Measurements from ENCODE around the gene STK39. TPM values are rescaled to one million over a fixed set of nuclear protein-coding genes. Genes with fewer than 3 reads are reported as not detected.
"Not testable (repeated sequence)": the region's sequence is repeated elsewhere in the genome, so short reads cannot be mapped to it uniquely, and the experiment has no call there.

The STK39 gene
- total RNA-seq, 2 experiments from 2014 or later, result 28.2 to 31.4 TPM

GRCh38 chr2:168058675-168059074 lies 188.7 kb downstream of the STK39 start:
- Mint-ChIP-seq H3K4me3 (no peak overlapping the region), H3K9me3 (no peaks in the 10 kb centered on the region), H3K27ac (no peak overlapping the region), H3K27me3 (no peaks in the 10 kb centered on the region), H3K36me3 (ENCODE audit: low read depth) (peaks cover 17% of the 10 kb centered on the region), H3K4me1 (peaks cover 5% of the 10 kb centered on the region)
- CTCF ChIA-PET, result no interaction called here
- DNase-seq, result no peak
- POLR2A ChIA-PET, result no interaction called here

DNA sequence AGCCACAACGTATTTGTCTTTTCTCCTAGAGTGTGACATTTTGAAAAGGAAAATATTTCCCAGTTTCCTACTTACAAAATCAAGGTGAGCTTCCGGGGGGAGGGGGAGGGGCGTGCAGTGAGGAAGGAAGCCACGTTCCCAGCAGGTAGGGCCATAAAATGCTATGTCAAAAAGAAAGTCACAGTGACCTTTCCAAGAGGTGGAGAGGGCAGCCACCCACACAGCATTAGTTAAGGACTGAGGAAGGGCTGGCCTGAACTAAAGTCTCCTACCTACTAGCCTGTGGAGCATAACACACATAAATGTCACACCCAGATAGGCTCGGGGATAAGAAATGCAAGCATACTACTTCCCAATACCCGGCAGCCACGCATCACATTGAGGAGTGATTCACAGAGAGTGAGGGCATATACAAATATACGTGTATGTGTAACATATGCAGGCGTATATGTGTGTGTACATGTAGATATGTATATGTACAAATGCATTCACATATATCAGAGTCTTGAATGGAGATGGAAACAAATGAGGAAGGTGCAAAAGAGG lies 191.1 kb downstream of the STK39 start:
- no peak for DNase-seq
- ChIA-PET CTCF (no interaction called here), POLR2A (no interaction called here)
- peaks cover 5% of the 10 kb centered on the region for H3K4me1 Mint-ChIP-seq
- H3K9me3 Mint-ChIP-seq, result no peaks in the 10 kb centered on the region
- H3K27ac Mint-ChIP-seq, result no peak overlapping the region
- H3K36me3 Mint-ChIP-seq (ENCODE audit: low read depth), result peaks cover 3% of the 10 kb centered on the region
- no peaks in the 10 kb centered on the region for H3K27me3 Mint-ChIP-seq
- no peak overlapping the region for H3K4me3 Mint-ChIP-seq

- Mint-ChIP-seq H3K9me3 (no peaks in the 10 kb centered on the region), H3K27ac (no peak overlapping the region), H3K4me3 (no peak overlapping the region), H3K4me1 (peaks cover 5% of the 10 kb centered on the region), H3K36me3 (ENCODE audit: low read depth) (no peaks in the 10 kb centered on the region), H3K27me3 (no peaks in the 10 kb centered on the region)
- POLR2A ChIA-PET, result no interaction called here
- no peak for DNase-seq
- CTCF ChIA-PET, result no interaction called here
Observed at GRCh38 chr2:168054657-168055056, 192.7 kb downstream of the STK39 start.

GRCh38 chr2:168053676-168054075 lies 193.7 kb downstream of the STK39 start:
- Mint-ChIP-seq H3K27me3 (no peaks in the 10 kb centered on the region), H3K27ac (no peak overlapping the region), H3K9me3 (no peaks in the 10 kb centered on the region), H3K4me1 (peaks cover 5% of the 10 kb centered on the region), H3K36me3 (ENCODE audit: low read depth) (peaks cover 2% of the 10 kb centered on the region), H3K4me3 (no peak overlapping the region)
- no peak for DNase-seq
- ChIA-PET CTCF (no interaction called here), POLR2A (no interaction called here)

- Mint-ChIP-seq H3K36me3 (ENCODE audit: low read depth) (peaks cover 2% of the 10 kb centered on the region), H3K4me3 (no peak overlapping the region), H3K27ac (no peak overlapping the region), H3K9me3 (no peaks in the 10 kb centered on the region), H3K27me3 (no peaks in the 10 kb centered on the region), H3K4me1 (peaks cover 5% of the 10 kb centered on the region)
- ChIA-PET CTCF (interaction anchor here (0.6 to 1.6 kb wide), 2 partner anchors 8 to 177 kb away, joined by 3 read pairs; no protein-coding TSS in a partner anchor), POLR2A (no interaction called here)
- no peak for DNase-seq
Observed at GRCh38 chr2:168052773-168053172, 194.6 kb downstream of the STK39 start.

DNA sequence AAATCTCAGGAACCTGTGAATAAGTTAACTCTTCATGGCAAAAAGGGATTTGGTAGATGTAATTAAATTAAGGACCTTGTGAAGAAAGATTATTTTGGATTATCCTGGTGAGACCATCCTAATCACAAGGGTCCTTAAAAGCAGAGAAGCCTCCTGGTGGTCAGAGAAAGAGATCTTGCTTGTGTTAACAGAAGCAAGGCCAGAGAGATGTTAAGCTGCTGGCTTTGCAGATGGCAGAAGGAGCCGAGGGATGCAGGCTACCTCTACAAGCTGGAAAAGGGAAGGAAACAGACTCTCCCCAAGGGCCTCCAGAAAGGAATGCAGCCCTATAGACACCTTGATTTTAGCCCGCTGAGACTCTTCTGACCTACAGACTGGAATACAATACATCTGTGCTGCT lies 197.0 kb downstream of the STK39 start:
- peaks cover 2% of the 10 kb centered on the region for H3K36me3 Mint-ChIP-seq (ENCODE audit: low read depth)
- H3K4me1 Mint-ChIP-seq, result peaks cover 5% of the 10 kb centered on the region
- ChIA-PET POLR2A (no interaction called here), CTCF (no interaction called here)
- H3K27me3 Mint-ChIP-seq, result no peaks in the 10 kb centered on the region
- H3K27ac Mint-ChIP-seq, result no peak overlapping the region
- no peak overlapping the region for H3K4me3 Mint-ChIP-seq
- no peaks in the 10 kb centered on the region for H3K9me3 Mint-ChIP-seq
- DNase-seq, result no peak

GRCh38 chr2:168049609-168050008 lies 197.8 kb downstream of the STK39 start:
- Mint-ChIP-seq H3K36me3 (ENCODE audit: low read depth) (peaks cover 2% of the 10 kb centered on the region), H3K9me3 (no peaks in the 10 kb centered on the region), H3K27me3 (no peaks in the 10 kb centered on the region), H3K4me3 (no peak overlapping the region), H3K4me1 (peaks cover under 1% of the 10 kb centered on the region), H3K27ac (no peak overlapping the region)
- CTCF ChIA-PET, result no interaction called here
- no peak for DNase-seq
- POLR2A ChIA-PET, result no interaction called here

DNA sequence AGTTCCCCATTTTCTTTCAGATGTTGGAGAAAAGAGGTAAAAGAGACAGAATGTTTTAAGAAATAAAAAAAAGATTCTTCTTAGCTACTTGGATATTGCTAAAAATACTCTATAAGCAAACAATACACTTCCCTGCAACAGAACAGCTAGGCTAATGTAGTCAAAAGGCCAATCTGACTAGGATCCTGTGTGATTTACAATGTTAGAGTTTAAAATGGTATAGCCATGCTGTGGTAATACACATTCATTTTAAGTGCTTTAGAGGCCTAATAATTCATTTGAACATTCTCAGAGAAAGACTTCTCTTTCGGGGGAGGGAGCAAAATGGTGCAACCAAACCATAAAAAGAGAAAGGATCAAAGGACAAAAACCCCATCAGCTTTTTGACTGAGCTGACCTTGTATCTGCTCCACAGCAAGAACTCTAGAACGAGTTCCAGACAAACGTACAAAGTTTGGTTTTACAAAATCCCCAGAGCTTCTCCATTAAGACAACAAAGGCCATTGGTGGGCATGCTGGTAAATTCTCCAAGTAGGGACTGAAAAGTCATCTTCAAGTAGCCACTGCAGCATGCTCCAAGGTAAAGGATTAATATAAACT lies 200.2 kb downstream of the STK39 start:
- no peak for DNase-seq
- POLR2A ChIA-PET, result no interaction called here
- no peak overlapping the region for H3K27ac Mint-ChIP-seq
- H3K9me3 Mint-ChIP-seq, result no peaks in the 10 kb centered on the region
- H3K27me3 Mint-ChIP-seq, result no peaks in the 10 kb centered on the region
- CTCF ChIA-PET, result interaction anchor here (0.6 kb wide), 1 partner anchor 75 kb away, joined by 4 read pairs; no protein-coding TSS in a partner anchor
- no peak overlapping the region for H3K4me3 Mint-ChIP-seq
- H3K4me1 Mint-ChIP-seq, result peaks cover 1% of the 10 kb centered on the region
- H3K36me3 Mint-ChIP-seq (ENCODE audit: low read depth), result peaks cover 2% of the 10 kb centered on the region

- no peaks in the 10 kb centered on the region for H3K27me3 Mint-ChIP-seq
- ChIA-PET CTCF (no interaction called here), POLR2A (no interaction called here)
- no peak for DNase-seq
- H3K4me3 Mint-ChIP-seq, result no peak overlapping the region
- H3K4me1 Mint-ChIP-seq, result peaks cover 4% of the 10 kb centered on the region
- H3K36me3 Mint-ChIP-seq (ENCODE audit: low read depth), result peaks cover 9% of the 10 kb centered on the region
- H3K9me3 Mint-ChIP-seq, result no peaks in the 10 kb centered on the region
- H3K27ac Mint-ChIP-seq, result no peak overlapping the region
Observed at GRCh38 chr2:168044579-168044978, 202.8 kb downstream of the STK39 start.

DNA sequence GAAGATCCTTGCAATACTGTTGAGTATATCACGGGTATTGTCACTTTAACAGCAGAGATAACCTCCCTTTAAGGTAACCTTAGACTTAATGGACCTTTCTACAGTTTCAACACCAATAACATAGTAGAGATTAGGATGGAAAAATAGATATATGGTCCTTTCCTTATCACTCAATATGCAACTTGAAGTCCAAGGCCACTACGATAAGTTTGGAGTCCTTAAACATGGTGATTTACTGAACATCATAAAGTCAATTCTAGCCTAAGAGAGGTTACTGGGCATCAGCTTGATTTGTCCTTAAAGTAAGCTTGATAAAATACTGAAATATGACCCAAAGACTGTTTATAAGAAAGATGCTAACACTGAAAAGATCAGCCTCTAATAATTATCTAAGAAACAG lies 203.2 kb downstream of the STK39 start:
- Mint-ChIP-seq H3K4me3 (no peak overlapping the region), H3K27me3 (no peaks in the 10 kb centered on the region), H3K9me3 (no peaks in the 10 kb centered on the region), H3K4me1 (peaks cover 4% of the 10 kb centered on the region), H3K36me3 (ENCODE audit: low read depth) (peaks cover 9% of the 10 kb centered on the region), H3K27ac (no peak overlapping the region)
- ChIA-PET CTCF (no interaction called here), POLR2A (no interaction called here)
- DNase-seq, result no peak

DNA sequence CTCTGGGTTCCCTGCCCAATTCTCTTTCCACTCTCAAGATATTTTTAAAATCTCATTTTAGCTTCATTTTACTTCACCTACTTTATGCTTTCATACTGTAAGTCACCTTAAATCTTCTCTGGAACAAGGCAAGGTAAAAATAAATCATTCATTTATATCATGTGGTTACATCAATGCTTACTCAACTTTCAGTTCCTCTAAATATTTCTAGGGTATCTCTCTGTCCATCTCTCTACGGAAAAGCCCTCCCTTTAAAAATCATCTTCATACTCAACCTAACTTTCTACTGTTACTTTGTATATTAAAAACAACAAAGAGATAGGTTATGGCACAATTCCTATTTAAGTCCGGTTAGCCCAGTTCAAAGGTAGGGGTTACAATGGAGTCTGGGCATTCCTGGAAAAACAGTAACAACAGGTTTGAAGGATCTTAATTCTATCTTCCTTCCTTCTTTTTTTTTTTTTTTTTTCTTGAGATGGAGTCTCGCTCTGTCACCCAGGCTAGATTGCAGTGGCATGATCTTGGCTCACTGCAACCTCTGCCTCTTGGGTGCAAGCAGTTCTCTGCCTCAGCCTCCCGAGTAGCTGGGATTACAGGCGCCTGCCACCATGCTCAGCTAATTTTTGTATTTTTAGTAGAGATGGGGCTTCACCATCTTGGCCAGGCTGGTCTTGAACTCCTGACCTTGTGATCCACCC lies 205.1 kb downstream of the STK39 start:
- H3K4me1 Mint-ChIP-seq; H3K4me3 Mint-ChIP-seq; DNase-seq; POLR2A ChIA-PET; H3K9me3 Mint-ChIP-seq; H3K27ac Mint-ChIP-seq; H3K27me3 Mint-ChIP-seq; H3K36me3 Mint-ChIP-seq (ENCODE audit: low read depth): not testable (repeated sequence)
- CTCF ChIA-PET, result interaction anchor here (0.6 to 1.2 kb wide), 2 partner anchors 33 to 39 kb away, joined by 3 read pairs; no protein-coding TSS in a partner anchor

DNA sequence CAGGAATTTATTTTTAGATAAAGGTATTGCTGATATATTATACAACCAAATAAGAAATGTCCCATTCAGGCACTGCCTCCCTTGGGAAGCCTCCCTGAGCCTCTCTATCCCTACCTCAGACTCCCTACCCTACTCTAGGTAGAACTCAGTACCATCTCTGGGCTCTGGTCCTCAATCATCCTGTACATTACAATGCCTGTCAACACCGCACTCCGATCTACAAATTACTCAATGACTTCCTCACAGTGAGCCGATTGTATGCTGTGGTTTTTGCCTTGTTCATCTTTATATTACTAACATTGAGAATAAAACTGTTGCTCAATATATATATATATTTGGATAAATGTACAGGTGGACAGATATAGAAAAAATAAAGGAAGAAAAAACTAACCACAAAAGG lies 207.5 kb downstream of the STK39 start:
- CTCF ChIA-PET, result no interaction called here
- DNase-seq, result no peak
- no peak overlapping the region for H3K27ac Mint-ChIP-seq
- H3K27me3 Mint-ChIP-seq, result no peaks in the 10 kb centered on the region
- no peak overlapping the region for H3K4me3 Mint-ChIP-seq
- H3K9me3 Mint-ChIP-seq, result peaks cover 2% of the 10 kb centered on the region
- H3K4me1 Mint-ChIP-seq, result peaks cover 14% of the 10 kb centered on the region
- peaks cover 18% of the 10 kb centered on the region for H3K36me3 Mint-ChIP-seq (ENCODE audit: low read depth)
- POLR2A ChIA-PET, result no interaction called here

DNA sequence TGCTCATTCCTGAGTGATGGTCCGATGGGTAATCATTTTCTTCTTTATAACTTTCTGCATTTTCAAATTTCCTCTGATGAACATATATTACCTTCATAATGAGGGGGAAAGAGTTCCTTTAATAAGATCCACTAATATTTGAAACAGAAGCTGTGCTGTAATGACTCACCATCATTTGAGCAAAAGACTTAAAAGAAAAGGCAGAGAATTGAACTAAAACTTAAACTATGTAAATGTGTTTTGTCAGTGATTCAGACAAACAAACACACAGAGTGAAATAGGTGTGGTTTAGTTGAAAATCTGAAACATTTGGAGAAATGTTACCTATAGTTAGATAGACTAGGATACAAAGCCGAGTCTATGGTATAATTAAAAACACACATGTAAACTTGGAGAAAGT lies 209.6 kb downstream of the STK39 start:
- CTCF ChIA-PET, result no interaction called here
- POLR2A ChIA-PET, result no interaction called here

DNA sequence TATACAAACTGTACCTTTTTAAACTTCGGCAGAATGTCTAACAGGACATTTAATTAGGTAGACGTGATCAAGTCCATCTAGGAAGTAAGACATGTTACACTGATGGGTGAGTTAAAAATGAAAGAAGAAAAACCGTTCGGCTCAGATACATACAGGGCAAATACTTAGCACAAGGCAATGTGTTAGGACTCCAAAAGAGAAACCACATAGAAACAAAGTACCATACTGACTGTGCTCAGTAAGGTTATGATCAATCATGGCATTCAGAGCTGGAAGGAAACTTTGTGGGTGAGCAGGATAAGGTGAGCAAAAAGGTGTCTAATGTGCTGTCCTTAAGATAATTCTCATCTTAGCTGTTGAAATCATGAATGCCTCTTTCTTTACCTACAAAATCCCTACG lies 211.9 kb downstream of the STK39 start:
- Mint-ChIP-seq H3K36me3 (ENCODE audit: low read depth) (peaks cover 10% of the 10 kb centered on the region), H3K9me3 (peaks cover 2% of the 10 kb centered on the region), H3K4me1 (peaks cover 9% of the 10 kb centered on the region), H3K27me3 (no peaks in the 10 kb centered on the region), H3K27ac (no peak overlapping the region), H3K4me3 (no peak overlapping the region)
- ChIA-PET CTCF (interaction anchor here (1.1 kb wide), 1 partner anchor 43 kb away, joined by 3 read pairs; no protein-coding TSS in a partner anchor), POLR2A (no interaction called here)
- no peak for DNase-seq

More for the DNA sequence above, 209.6 kb downstream of the STK39 start:
- no peak for DNase-seq
- peaks cover 14% of the 10 kb centered on the region for H3K4me1 Mint-ChIP-seq
- H3K9me3 Mint-ChIP-seq, result peaks cover 2% of the 10 kb centered on the region
- H3K27ac Mint-ChIP-seq, result no peak overlapping the region
- peaks cover 18% of the 10 kb centered on the region for H3K36me3 Mint-ChIP-seq (ENCODE audit: low read depth)
- no peaks in the 10 kb centered on the region for H3K27me3 Mint-ChIP-seq
- H3K4me3 Mint-ChIP-seq, result no peak overlapping the region
